Natural killer cell treated with Interleukin-12 subunit alpha and Interleukin-12 subunit beta and Interleukin-15 and Interleukin-18, amount 100 ng/mL, for 72 hours (primary cell): Measurements from ENCODE around the gene SHH. TPM values are rescaled to one million over a fixed set of nuclear protein-coding genes. Genes with fewer than 3 reads are reported as not detected.
A peak's percentile ranks its signal among the peaks of the same experiment; 100 is the strongest.

Source experiments
- ATAC-seq, 2 donors: fragments of 150-1000 bp; cut with Tn5 transposase in 1 of 2; sonication (Bioruptor Pico), chemical (Tn5 transposase) in 1 of 2; 2 replicates each; pipeline ENCODE4 v1.10.0; 2021
- DNase-seq: peaks from one replicate; pipeline ENCODE4 v3.0.0; 2022; ENCODE audit warnings: low spot score
- H3K27ac Mint-ChIP-seq, 2 donors: 1 replicate in 1 of 2; 2 replicates in 1 of 2; pipeline ENCODE4 v1.8.0; 2022; ENCODE audit warnings: mixed read lengths in 2 of 2, mild to moderate bottlenecking in 1 of 2, moderate library complexity in 1 of 2
- H3K27me3 Mint-ChIP-seq, 2 donors: 1 replicate in 1 of 2; 2 replicates in 1 of 2; pipeline ENCODE4 v1.8.0; 2022; ENCODE audit warnings: mixed read lengths in 2 of 2
- H3K36me3 Mint-ChIP-seq: one replicate; pipeline ENCODE4 v1.8.0; 2022; ENCODE audit warnings: mixed read lengths
- H3K4me1 Mint-ChIP-seq, 2 donors: 1 replicate in 1 of 2; 2 replicates in 1 of 2; pipeline ENCODE4 v1.8.0; 2022; ENCODE audit warnings: low read depth in 2 of 2, mixed read lengths in 2 of 2, mild to moderate bottlenecking in 1 of 2
- H3K4me3 Mint-ChIP-seq: one replicate; pipeline ENCODE4 v1.8.0; 2022; ENCODE audit warnings: mixed read lengths
- H3K9me3 Mint-ChIP-seq: 2 replicates; pipeline ENCODE4 v1.8.0; 2022; ENCODE audit warnings: mixed read lengths
- total RNA-seq, 2 donors: library from RNA; stranded (reverse); gene quantifications; one replicate each; pipeline ENCODE4 v1.2.3, GENCODE V29; 2022

The SHH gene
- total RNA-seq, 2 donors from 2014 or later = not detected

GRCh38 chr7:155763122-155763521 lies 49.1 kb downstream of the SHH start:
- peaks cover 14% of the 10 kb centered on the region for H3K36me3 Mint-ChIP-seq
- DNase-seq = no peak
- peaks cover 56 to 59% of the 10 kb centered on the region in 2 donors for H3K4me1 Mint-ChIP-seq
- no peaks in the 10 kb centered on the region for H3K27me3 Mint-ChIP-seq
- no peaks in the 10 kb centered on the region for H3K9me3 Mint-ChIP-seq
- H3K27ac Mint-ChIP-seq = peak overlapping the region; percentile 98
- peak overlapping the region; percentile 84 for H3K4me3 Mint-ChIP-seq
- no peak for ATAC-seq

- Mint-ChIP-seq H3K36me3 (peaks cover 12% of the 10 kb centered on the region), H3K4me1 (peaks cover 56 to 58% of the 10 kb centered on the region in 2 donors), H3K9me3 (no peaks in the 10 kb centered on the region), H3K4me3 (peak overlapping the region; percentile 84), H3K27me3 (no peaks in the 10 kb centered on the region), H3K27ac (peak overlapping the region; percentile 98)
- DNase-seq (no peak), ATAC-seq (no peak)
Observed at GRCh38 chr7:155762655-155763054, 49.6 kb downstream of the SHH start.

GRCh38 chr7:155762036-155762435 lies 50.2 kb downstream of the SHH start:
- DNase-seq (no peak), ATAC-seq (no peak)
- H3K27ac Mint-ChIP-seq = peak overlapping the region; percentile 98
- H3K36me3 Mint-ChIP-seq = peaks cover 6% of the 10 kb centered on the region
- H3K27me3 Mint-ChIP-seq = no peaks in the 10 kb centered on the region
- no peaks in the 10 kb centered on the region for H3K9me3 Mint-ChIP-seq
- peaks cover 56% of the 10 kb centered on the region in 2 donors for H3K4me1 Mint-ChIP-seq
- H3K4me3 Mint-ChIP-seq = peak overlapping the region; percentile 84

GRCh38 chr7:155761162-155761561 lies 51.1 kb downstream of the SHH start:
- Mint-ChIP-seq H3K9me3 (no peaks in the 10 kb centered on the region), H3K4me1 (peaks cover 60 to 65% of the 10 kb centered on the region in 2 donors), H3K36me3 (peaks cover 6% of the 10 kb centered on the region), H3K27me3 (no peaks in the 10 kb centered on the region), H3K27ac (peak overlapping the region; percentile 98), H3K4me3 (no peak overlapping the region)
- no peak for DNase-seq
- ATAC-seq = no peak

GRCh38 chr7:155759740-155760430 lies 52.4 kb downstream of the SHH start:
- Mint-ChIP-seq H3K4me1 (peaks cover 60 to 66% of the 10 kb centered on the region in 2 donors), H3K9me3 (no peaks in the 10 kb centered on the region), H3K27me3 (no peaks in the 10 kb centered on the region), H3K27ac (no peak overlapping the region), H3K36me3 (peaks cover 6% of the 10 kb centered on the region), H3K4me3 (no peak overlapping the region)
- no peak for DNase-seq
- no peak for ATAC-seq

- Mint-ChIP-seq H3K4me1 (peaks cover 59 to 66% of the 10 kb centered on the region in 2 donors), H3K27ac (no peak overlapping the region), H3K27me3 (no peaks in the 10 kb centered on the region), H3K9me3 (no peaks in the 10 kb centered on the region), H3K36me3 (peaks cover 6% of the 10 kb centered on the region), H3K4me3 (no peak overlapping the region)
- DNase-seq (no peak), ATAC-seq (no peak)
Observed at GRCh38 chr7:155758348-155758747, 53.9 kb downstream of the SHH start.

GRCh38 chr7:155756322-155756721 lies 55.9 kb downstream of the SHH start:
- no peak overlapping the region for H3K4me3 Mint-ChIP-seq
- H3K9me3 Mint-ChIP-seq = no peaks in the 10 kb centered on the region
- H3K27ac Mint-ChIP-seq = peak overlapping the region; percentile 7 to 14
- H3K36me3 Mint-ChIP-seq = peaks cover 6% of the 10 kb centered on the region
- H3K27me3 Mint-ChIP-seq = no peaks in the 10 kb centered on the region
- DNase-seq = no peak
- no peak for ATAC-seq
- H3K4me1 Mint-ChIP-seq = peaks cover 54 to 66% of the 10 kb centered on the region in 2 donors

- Mint-ChIP-seq H3K27ac (no peak overlapping the region), H3K36me3 (peaks cover 4% of the 10 kb centered on the region), H3K4me3 (no peak overlapping the region), H3K9me3 (no peaks in the 10 kb centered on the region), H3K4me1 (peaks cover 47 to 63% of the 10 kb centered on the region in 2 donors), H3K27me3 (no peaks in the 10 kb centered on the region)
- ATAC-seq (no peak), DNase-seq (no peak)
Observed at GRCh38 chr7:155755026-155755425, 57.2 kb downstream of the SHH start.

GRCh38 chr7:155754165-155754564 lies 58.1 kb downstream of the SHH start:
- DNase-seq = no peak
- Mint-ChIP-seq H3K27ac (peak overlapping the region in 1 of 2 donors; percentile 43), H3K4me3 (no peak overlapping the region), H3K9me3 (no peaks in the 10 kb centered on the region), H3K27me3 (no peaks in the 10 kb centered on the region), H3K4me1 (peaks cover 48 to 67% of the 10 kb centered on the region in 2 donors), H3K36me3 (no peaks in the 10 kb centered on the region)
- peak; percentile 52 to 72 for ATAC-seq

GRCh38 chr7:155753446-155753965 lies 58.8 kb downstream of the SHH start:
- H3K9me3 Mint-ChIP-seq = no peaks in the 10 kb centered on the region
- DNase-seq (no peak), ATAC-seq (peak in 1 of 2 donors; percentile 45)
- H3K4me3 Mint-ChIP-seq = peak overlapping the region; percentile 49
- no peaks in the 10 kb centered on the region for H3K36me3 Mint-ChIP-seq
- H3K27me3 Mint-ChIP-seq = no peaks in the 10 kb centered on the region
- peaks cover 53 to 73% of the 10 kb centered on the region in 2 donors for H3K4me1 Mint-ChIP-seq
- peak overlapping the region; percentile 22 to 43 for H3K27ac Mint-ChIP-seq

GRCh38 chr7:155752756-155753445 lies 59.4 kb downstream of the SHH start:
- Mint-ChIP-seq H3K27me3 (no peaks in the 10 kb centered on the region), H3K36me3 (no peaks in the 10 kb centered on the region), H3K4me3 (peak overlapping the region; percentile 49), H3K9me3 (no peaks in the 10 kb centered on the region), H3K27ac (peak overlapping the region; percentile 22 to 43), H3K4me1 (peaks cover 53 to 75% of the 10 kb centered on the region in 2 donors)
- no peak for DNase-seq
- ATAC-seq = no peak

GRCh38 chr7:155751409-155751808 lies 60.9 kb downstream of the SHH start:
- Mint-ChIP-seq H3K27ac (peak overlapping the region in 1 of 2 donors; percentile 82), H3K36me3 (no peaks in the 10 kb centered on the region), H3K9me3 (no peaks in the 10 kb centered on the region), H3K4me1 (peaks cover 50 to 68% of the 10 kb centered on the region in 2 donors), H3K27me3 (no peaks in the 10 kb centered on the region), H3K4me3 (no peak overlapping the region)
- DNase-seq (no peak), ATAC-seq (no peak)

GRCh38 chr7:155750255-155751125 lies 61.8 kb downstream of the SHH start:
- H3K4me1 Mint-ChIP-seq = peaks cover 50 to 64% of the 10 kb centered on the region in 2 donors
- no peaks in the 10 kb centered on the region for H3K36me3 Mint-ChIP-seq

More at GRCh38 chr7:155750255-155751125, 61.8 kb downstream of the SHH start:
- H3K27ac Mint-ChIP-seq = no peak overlapping the region
- no peaks in the 10 kb centered on the region for H3K27me3 Mint-ChIP-seq
- DNase-seq (no peak), ATAC-seq (no peak)
- no peak overlapping the region for H3K4me3 Mint-ChIP-seq
- no peaks in the 10 kb centered on the region for H3K9me3 Mint-ChIP-seq
